ENCODE results near the gene DGKB.

- TF ChIP-seq, protein P1, sequence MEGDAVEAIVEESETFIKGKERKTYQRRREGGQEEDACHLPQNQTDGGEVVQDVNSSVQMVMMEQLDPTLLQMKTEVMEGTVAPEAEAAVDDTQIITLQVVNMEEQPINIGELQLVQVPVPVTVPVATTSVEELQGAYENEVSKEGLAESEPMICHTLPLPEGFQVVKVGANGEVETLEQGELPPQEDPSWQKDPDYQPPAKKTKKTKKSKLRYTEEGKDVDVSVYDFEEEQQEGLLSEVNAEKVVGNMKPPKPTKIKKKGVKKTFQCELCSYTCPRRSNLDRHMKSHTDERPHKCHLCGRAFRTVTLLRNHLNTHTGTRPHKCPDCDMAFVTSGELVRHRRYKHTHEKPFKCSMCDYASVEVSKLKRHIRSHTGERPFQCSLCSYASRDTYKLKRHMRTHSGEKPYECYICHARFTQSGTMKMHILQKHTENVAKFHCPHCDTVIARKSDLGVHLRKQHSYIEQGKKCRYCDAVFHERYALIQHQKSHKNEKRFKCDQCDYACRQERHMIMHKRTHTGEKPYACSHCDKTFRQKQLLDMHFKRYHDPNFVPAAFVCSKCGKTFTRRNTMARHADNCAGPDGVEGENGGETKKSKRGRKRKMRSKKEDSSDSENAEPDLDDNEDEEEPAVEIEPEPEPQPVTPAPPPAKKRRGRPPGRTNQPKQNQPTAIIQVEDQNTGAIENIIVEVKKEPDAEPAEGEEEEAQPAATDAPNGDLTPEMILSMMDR (IDR thresholded peaks at IDR 0.05): no peak
- TF ChIP-seq POLR2A (IDR thresholded peaks at IDR 0.05) (no peak), EP300 (IDR thresholded peaks at IDR 0.05) (no peak)
Measured at GRCh38 chr7:14871880-14872279, 30.7 kb downstream of the DGKB start.

Data from ovary (tissue), 3 donors.